Neural progenitor cell (in vitro differentiated cells): Measurements from ENCODE around the gene GABRD.

Experiments
- EZH2 ChIP-seq: fragments of 200-600 bp; sonication (generic); IDR thresholded peaks from 2 replicates; pipeline ENCODE4 v1.6.1; 2017; ENCODE audit warnings: antibody characterized with exemption, mild to moderate bottlenecking, moderate library complexity
- EZH2phosphoT487 ChIP-seq: fragments of 200-600 bp; sonication (generic); IDR thresholded peaks from 2 replicates; pipeline ENCODE4 v1.6.1; 2017; ENCODE audit warnings: antibody characterized with exemption
- TF ChIP-seq, protein P1 (sequence below): fragments of 200-600 bp; sonication (generic); IDR thresholded peaks from 2 replicates; pipeline ENCODE4 v1.5.1; 2017; ENCODE audit warnings: antibody characterized with exemption, mild to moderate bottlenecking

DNA sequence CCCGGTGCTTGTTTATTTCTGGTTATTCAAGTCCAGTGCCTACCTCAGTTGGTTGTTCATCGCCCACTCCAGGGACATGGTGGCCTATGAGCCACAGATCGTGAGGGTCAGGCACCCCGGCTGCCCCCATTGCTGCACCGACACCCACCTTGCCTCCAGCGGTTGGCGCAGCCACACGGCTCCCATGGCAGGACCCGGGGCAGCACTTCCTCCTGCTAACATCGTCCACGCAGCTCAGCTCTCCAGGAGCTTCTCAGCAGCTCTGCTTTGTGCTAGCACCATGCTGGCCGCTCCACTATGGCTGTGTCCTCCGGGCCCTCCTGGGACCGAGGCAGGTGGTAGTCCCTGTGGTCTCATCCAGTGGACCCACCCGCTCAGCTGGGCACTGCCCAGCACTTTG lies 17.1 kb downstream of the GABRD start:
- TF ChIP-seq, protein P1, sequence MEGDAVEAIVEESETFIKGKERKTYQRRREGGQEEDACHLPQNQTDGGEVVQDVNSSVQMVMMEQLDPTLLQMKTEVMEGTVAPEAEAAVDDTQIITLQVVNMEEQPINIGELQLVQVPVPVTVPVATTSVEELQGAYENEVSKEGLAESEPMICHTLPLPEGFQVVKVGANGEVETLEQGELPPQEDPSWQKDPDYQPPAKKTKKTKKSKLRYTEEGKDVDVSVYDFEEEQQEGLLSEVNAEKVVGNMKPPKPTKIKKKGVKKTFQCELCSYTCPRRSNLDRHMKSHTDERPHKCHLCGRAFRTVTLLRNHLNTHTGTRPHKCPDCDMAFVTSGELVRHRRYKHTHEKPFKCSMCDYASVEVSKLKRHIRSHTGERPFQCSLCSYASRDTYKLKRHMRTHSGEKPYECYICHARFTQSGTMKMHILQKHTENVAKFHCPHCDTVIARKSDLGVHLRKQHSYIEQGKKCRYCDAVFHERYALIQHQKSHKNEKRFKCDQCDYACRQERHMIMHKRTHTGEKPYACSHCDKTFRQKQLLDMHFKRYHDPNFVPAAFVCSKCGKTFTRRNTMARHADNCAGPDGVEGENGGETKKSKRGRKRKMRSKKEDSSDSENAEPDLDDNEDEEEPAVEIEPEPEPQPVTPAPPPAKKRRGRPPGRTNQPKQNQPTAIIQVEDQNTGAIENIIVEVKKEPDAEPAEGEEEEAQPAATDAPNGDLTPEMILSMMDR: no peak
- no peak for TF ChIP-seq EZH2
- TF ChIP-seq EZH2phosphoT487: no peak
